COLO668 (cell line): ENCODE data around the gene GCM1.
"Not testable (repeated sequence)": the region's sequence is repeated elsewhere in the genome, so short reads cannot be mapped to it uniquely, and the experiment has no call there.

Experiments used
- DNase-seq: peaks from one replicate; lab custom pipeline; 2025; ENCODE audit not compliant: unreplicated experiment; lab: John Stamatoyannopoulos, UW

GCM1 gene, protein sequence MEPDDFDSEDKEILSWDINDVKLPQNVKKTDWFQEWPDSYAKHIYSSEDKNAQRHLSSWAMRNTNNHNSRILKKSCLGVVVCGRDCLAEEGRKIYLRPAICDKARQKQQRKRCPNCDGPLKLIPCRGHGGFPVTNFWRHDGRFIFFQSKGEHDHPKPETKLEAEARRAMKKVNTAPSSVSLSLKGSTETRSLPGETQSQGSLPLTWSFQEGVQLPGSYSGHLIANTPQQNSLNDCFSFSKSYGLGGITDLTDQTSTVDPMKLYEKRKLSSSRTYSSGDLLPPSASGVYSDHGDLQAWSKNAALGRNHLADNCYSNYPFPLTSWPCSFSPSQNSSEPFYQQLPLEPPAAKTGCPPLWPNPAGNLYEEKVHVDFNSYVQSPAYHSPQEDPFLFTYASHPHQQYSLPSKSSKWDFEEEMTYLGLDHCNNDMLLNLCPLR

DNA sequence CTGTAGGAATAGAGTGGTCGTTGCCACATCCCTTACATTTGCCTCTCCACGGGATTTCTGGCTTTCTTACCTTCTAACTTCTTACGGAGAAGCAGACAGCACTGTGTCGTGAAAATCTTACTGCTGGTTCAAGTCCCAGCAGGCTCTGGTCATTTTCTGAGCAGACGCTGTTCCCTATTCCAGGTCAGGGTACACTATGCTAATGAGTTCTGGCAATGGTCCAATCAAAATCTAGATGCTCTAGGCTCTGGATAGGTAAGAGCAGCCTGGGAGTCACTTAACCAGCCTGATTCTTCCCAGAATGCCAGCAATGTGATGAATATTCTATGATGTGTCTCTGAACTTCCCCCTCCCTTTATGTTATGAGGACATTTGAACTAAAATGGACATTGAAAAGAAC is at the start of gene GCM1:
Gene GCM1, minus strand, starts transcription at position 158 of the 400 bp plus-strand sequence. CDS start 3,209 bp downstream, outside the sequence.
- DNase-seq, result no peak

DNA sequence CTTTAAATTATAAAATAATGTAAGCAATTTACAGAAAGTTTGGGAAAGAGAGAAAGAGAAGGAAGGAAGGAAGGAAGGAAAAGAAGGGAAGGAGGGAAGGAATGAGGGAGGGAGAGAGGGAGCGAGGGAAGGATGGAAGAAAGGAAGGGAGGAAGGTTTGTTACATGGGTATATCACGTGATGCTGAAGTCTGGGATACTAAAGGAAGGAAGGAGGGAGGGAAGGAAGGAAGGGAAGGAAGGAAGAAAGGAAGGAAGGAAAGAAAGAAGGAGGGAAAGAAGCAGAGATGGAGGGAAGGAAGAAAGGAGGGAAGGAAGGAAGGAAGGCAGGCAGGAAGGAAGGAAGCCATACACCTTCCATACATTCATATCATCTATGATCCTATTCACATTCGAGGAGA is 48.9 kb upstream of the GCM1 start:
- no peak for DNase-seq

DNA sequence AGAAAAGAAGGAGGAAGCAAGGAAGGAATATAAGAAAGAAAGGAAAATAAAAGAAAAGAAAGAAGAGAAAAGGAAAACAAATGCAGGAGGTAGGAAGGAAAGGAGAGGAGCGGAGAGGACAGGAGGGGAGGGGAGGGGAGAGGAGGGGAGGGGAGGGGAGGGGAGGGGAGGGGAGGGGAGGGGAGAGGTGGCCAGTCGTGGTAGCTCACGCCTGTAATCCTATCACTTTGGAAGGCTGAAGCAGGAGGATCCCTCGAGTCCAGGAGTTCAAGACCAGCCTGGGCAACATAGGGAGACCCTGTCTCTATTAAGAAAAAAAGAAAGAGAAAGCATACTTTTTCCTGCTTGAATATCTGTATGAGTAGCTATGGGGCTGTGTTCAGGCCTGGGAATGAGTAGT is 46.4 kb upstream of the GCM1 start:
- no peak for DNase-seq

DNA sequence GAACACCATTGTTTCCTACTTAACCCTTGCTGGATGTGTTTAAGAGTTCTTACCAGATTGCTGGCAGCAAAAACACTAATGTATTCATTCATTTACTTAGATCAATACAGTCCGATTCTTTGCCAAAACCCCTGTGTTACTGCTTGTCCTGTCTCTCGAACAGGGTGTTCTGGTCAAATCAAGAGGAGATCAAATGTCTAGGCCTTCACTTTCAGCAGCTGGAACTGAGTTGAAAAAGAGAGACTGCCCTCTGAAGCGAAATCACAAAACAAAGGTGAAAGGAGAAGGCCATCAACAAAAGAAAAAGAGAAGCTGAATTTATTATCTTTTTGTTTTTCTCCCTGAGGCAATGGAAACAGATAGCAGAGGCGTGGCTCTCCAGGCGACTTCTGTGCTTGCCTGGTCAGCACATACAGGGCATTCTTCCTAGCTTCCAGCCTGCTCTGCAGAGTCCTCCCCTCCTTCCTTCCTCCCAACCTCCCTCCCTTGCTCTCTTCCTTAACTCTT is 44.1 kb upstream of the GCM1 start:
- peak; percentile 58 for DNase-seq

DNA sequence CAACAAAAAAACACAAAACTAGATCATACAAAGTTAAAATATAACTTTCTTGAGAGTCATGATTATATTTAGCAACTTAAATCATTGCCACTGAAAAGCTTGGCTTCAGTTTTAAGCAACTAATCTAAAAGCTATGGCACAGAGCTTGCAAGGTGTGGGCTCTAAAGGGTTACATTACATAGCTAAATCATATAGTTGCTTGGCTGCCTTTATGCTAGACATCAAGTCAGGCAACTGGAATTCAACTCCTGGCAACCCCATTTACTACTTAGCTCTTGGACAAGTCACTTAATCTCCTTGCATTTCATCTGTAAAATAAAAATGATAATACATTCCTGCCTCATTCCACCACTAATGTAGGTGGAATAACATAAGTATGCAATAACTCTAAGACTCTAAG is 40.9 kb upstream of the GCM1 start:
- DNase-seq, result no peak

DNA sequence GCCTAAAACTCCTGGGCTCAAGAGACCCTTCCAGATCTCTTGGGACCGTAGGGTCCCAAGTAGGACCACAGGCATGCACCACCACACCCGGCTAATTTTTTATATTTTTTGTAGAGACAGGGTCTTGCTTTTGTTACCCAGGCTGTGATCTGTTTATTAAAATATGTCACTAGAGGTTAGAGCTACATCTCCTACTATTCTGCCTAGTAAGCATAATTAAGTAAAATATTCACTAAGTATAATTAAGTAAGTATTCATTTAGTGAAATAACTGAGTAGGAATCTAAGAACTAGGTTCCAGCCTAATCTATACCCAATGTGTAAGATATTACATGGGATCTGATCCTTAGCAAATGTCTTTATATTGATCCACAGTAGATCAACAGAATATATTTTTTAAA is 40.2 kb upstream of the GCM1 start:
- no peak for DNase-seq

DNA sequence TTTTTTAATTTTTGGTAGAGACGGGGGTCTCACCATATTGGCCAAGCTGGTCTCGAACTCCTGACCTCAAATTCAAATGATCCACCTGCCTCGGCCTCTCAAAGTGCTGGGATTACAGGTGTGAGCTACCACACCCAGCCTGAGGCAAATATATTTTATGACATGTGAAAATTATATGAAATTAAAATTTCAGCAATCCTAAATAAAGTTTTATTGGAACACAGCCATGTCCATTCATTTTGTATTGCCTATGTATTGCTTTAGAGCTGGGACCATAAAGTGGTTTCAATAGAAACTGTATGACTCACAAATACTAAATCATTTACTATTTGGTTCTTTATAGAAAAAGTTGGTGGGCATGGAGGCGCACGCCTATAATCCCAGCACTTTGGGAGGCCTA is 32.0 kb upstream of the GCM1 start:
- no peak for DNase-seq

DNA sequence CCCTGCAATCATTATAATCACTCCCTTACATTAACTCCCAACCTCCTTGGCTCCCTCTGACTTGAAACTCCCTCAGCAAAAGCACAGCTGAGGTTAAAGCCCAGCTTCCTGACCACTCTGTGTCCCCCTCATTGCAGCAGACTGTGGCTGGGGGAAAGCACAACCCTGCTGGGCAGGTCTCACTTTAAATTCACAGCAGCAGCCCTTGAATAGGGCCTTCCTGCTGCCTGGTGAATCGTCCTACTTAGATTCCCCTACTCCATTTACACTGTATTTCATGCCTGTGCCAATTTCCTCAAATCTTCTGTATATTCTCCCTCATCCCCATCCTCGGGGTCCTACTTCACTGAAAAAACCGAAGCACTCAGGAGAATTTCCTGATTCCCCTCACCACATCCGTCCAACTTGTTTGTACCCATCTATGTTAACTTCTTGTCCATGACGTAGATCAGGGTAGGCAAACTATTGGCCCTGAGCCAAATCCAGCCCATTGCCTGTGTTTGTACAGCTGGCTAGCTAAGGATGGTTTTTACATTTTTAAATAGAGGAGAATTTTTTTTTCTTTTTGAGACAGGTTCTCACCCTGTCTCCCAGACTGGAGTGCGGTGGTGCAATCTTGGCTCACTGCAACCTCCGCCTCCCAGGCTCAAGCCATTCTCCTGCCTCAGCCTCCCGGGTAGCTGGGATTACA is 31.5 kb upstream of the GCM1 start:
- DNase-seq, result peak; percentile 83

DNA sequence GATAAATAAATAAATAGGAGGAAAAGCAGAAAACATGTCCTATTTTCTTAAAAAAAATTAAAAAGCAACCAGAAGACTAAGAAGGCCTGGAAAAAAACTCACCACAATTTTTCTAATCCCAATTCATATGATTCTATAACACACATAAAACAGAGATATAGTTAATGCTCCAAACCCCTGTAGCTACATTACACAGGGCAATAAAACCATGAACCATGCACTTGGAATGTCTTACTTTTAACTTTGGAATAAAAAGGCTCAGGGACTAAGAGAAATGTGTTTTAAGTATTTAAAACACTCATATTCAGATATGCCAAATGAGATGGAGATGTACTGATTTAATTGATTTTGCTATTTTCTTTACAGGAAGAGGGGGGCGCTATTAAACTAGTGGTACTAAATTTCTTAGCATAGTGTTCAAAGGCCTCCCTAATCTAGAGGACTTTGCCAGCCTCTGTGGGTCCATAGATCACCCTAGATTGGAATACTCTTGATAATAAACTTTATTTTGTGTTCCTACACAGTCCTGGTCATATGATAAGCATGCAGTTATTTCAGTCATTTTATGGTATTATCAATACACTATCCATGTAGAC is 30.3 kb upstream of the GCM1 start:
- DNase-seq, result no peak

DNA sequence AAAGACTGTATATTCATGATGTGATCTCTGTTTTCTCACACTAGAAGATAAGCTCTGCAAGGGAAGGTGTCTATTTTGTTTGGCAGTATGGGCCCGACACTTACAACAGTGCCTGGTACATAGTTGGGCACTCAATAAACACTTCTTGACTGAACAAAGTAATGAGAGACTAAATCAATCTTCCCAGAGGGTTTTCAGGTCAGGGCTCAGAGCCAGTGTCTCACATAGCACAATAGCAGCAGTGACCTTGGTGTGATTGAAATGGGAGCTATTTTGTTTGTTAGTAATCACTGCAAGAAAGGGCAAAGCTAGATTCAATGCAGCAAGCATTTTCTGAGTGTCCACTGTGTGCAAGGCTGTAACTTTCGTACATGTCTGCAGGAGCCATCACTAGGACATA is 26.4 kb upstream of the GCM1 start:
- DNase-seq, result no peak

DNA sequence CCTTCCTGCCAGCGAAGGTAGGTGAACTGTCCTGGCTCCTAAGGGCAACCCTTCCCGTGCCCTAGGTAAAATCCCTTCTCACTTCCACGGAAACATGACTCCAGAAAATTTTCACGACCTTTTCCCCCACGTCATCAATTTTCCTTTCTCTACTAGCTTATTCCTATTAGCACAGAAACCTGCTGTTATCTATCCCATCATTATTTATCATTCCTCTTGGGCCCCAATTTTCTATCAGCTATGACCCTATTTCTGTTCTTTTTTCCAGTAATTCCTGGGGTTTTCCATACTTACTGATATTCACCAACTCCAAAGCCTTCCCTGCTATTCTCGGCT is 23.8 kb upstream of the GCM1 start:
- no peak for DNase-seq

DNA sequence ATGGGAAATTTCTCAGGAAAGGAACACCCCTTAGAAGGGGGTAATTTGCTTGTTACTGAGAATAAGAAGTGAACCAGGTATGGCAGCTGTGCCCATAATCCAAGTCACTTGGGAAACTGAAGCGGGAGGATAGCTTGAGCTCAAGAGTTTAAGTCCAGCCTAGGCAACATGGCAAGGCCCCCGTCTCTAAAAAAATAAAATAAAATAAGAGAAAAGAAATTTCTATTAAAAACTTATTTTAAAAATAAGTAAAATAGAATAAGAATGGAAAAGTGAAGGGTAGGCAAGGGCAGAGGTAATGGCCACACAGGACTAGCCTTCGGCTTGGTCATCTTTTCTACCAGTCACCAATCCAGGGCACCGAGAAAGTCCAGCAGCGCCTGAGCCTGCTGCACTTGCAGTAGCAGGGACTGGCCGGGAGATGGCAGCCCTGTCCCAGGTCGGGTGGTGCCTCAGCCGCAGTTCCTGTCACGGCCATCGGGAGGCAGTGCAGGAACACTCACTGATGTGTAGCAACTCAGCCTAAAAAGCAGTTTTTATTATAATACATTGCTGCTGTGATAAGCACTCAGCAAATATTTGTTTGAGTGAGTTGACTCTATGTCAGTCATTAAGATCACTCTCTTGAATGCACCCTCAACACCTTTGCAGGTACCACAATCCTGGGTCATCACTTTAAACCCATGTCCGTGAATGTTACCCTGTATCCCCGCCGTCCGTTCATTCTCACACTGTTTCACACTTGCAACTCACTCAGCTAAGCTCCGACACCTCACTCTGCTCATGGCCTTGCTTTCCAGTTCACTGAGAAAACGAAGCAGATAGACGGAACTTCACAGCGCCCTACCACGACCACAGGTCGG is 23.2 kb upstream of the GCM1 start:
- peak; percentile 67 for DNase-seq

DNA sequence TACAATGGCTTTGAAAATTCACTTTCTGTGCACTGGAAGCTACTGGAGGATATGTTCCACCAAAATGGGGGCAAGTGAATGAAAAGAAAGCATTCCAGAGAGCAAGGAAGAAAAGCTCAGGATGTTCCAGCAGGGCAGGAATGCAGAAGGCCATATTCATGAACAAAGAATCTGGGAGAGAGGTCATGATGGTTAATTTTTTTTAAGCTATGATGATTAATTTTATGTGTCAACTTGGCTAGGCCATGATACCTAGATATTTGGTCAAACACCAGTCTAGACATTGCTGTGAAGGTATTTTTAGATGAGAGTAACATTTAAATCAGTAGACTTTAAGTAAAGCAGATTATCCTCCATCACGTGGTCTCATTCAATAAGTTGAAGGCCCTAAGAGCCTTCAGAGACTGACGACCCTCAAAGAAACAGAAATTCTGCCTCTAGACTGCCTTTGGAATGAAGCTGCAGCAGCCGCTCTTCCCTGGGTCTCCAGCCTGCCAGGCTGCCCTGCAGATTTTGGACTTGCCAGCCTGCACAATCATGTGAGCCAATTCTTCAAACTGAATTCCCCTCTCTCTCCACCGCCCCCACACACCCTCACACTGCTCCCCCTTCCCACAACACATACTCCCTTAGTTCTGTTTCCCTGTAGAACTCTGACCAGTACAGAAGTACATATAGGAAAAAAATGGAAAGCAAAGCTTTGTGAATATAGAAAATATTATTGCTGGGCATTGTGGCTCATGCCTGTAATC is 20.1 kb upstream of the GCM1 start:
- DNase-seq, result no peak

DNA sequence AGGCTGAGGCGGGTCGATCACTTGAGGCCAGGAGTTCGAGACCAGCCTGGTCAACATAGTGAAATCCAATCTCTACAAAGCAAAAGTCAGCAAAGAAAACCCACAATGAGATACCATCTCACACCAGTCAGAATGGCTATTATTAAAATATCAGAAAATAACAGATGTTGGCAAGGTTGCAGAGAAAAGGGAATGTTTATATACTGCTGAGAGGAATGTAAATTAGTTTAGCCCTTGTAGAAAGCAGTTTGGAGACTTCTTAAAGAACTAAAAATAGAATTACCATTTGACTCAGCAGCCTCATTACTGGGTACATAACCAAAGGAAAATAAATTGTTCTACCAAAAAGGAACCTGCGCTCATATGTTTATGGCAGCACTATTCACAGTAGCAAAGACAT is 16.7 kb upstream of the GCM1 start:
- no peak for DNase-seq

DNA sequence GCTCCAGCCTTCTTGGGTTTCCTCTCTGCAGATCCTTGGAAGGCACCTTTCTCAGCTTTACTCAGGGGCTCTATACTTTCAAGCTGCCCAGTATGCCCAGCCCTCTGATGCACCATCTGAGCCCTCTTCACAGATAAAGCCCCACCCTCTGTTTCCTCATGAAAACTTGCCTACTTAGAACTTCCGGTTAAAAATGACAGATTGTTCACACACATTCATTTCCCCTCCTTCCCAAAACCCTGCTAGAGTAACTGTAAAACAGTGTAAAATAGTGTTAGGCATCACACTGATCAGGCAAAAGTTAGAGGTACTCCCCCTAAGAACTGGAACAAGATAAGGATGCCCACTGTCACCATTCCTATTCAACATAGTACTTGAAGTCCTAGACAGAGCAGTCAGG is 14.0 kb upstream of the GCM1 start:
- no peak for DNase-seq

DNA sequence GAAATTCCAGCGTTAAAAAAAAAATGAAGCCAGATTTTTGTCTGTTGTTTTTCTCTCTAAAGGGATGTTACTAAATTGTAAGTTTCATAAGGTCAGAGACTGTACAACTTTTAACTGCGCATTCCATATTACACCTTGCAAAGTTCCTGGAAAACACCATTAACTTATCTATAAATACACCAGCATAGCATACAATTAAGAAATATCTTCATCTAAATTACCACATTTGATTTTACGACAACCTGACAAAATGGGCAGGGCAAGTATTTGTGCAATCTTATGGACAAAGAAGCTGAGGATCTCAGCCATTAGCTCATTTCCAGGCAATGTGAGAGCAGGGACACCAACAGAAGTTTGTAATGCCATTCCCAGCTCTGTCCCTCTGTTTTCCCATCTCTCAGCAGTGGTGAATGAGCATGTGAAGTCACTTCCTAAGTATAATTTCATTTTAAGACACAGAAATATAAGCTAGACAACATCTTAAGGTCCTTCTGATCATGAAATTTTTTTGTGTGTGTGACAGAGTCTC is 12.9 kb upstream of the GCM1 start:
- no peak for DNase-seq

DNA sequence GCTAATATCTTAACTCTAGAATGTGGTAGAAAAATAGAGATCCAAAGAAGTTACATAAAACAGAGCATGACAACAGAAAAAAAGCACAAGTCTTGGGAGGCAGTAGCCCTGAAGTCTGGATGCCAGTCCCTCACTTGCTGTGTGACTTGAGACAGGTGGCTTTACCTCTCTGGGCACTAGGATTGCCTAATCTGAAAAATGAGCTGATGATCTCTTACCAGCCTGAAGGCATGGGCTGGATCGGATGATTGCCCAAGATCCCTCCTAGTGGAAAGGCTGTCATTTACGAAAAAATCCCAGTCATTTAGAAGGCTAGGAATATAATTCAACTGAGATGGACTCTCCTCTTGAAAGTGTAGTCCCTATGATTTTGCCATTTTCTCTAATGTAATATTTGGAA is 10.9 kb upstream of the GCM1 start:
- no peak for DNase-seq

DNA sequence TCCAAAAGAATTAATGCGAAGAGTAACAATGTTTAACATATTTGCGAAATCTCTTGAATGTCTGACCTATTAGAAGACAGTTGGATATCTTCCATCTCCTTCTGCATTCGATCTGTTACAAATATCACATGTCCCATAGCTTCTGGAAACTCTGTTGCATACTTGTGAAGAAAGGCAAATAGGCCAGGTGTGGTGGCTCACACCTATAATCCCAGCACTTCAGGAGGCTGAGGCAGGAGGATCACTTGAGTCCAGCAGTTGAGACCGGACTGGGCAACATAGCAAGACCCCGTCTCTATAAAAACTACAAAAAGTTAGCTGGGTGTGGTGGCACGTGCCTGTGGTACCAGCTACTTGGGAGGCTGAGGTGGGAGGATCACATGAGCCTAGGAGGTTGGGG is 9.4 kb upstream of the GCM1 start:
- DNase-seq, result not testable (repeated sequence)

DNA sequence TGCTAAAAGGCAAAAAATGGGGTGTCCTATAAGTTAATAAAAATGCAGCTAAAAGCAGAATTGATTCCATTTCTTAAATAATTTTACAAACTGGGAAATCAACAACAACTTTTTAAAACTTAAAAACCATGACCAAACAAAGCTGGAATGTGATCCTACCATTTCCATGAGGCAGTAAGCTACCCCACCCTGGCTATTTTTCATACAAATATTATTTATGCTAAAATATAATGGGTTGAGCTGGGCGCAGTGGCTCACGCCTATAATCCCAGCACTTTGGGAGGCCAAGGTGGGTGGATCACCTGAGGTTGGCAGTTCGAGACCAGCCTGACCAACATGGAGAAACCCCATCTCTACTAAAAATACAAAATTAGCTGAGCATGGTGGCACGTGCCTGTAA is 6.6 kb upstream of the GCM1 start:
- DNase-seq, result not testable (repeated sequence)

DNA sequence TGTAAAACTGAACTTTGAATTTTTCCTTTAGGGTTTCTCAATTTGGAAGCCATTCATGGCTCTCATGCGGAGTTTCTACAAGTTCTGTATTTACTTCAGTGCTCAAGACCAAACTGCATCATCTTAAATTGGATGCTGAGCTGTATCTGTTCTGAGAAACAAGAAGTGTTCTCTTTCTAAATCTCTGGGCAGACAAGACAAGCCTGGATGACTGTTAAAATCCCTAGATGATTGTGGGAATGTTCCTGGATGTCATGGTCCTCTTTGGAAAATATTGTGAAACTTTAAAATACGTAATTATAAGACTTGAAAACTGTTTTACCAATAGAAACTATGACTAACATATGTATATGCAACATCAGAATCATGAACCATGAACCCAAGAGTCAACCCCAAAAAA is 6.2 kb upstream of the GCM1 start:
- DNase-seq, result no peak
